HFF-Myc (cell line): Measurements from ENCODE around the gene PAX3.

Experiments
- DNase-seq: peaks from one replicate; pipeline ENCODE4 v3.0.0-alpha.2; 2011; ENCODE audit warnings: low read depth; ENCODE audit errors: extremely low read depth
- H3K4me3 ChIP-seq: replicated peaks from 2 replicates; pipeline ENCODE4 v1.5.1; 2011; ENCODE audit warnings: low read depth, mild to moderate bottlenecking, control low read depth, low read length
- TF ChIP-seq, protein P1 (sequence below): IDR thresholded peaks from 2 replicates; pipeline ENCODE4 v1.5.1; 2012; ENCODE audit warnings: mild to moderate bottlenecking, low read depth, low read length, control low read depth; ENCODE audit errors: missing control alignments

Gene PAX3

DNA sequence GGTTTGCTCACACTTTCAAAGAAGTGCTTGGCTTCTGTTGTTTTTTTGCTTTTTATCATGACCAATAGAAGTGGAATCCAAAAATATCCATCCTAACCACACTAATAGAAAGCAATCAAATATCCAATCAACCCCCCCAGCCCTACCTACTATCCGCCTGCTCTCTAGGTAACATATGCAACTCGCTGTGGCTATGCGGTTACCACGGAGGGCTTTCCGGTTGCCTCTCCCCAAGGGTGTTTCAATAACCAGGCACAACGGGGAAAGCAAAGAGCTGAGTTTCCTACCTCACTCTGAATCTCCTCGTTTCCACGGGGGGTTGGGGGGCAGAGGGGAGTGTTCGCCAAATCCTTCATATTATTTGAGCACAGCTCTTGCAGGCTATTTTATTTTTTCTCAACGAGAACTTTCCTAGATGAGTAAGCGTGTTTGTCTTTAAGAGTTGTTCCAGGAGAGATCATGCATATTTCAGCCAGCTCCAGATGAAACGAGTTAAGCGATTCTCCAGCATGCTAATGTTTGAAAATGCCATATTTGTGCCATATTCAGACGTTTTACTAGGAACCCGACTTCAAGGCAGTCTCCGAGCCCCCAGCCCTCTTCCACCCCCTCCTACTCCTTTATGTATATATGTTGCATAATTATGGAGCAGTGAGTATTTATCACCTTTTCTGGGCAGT is 30.3 kb downstream of the PAX3 start:
- H3K4me3 ChIP-seq, result no peak overlapping the region

DNA sequence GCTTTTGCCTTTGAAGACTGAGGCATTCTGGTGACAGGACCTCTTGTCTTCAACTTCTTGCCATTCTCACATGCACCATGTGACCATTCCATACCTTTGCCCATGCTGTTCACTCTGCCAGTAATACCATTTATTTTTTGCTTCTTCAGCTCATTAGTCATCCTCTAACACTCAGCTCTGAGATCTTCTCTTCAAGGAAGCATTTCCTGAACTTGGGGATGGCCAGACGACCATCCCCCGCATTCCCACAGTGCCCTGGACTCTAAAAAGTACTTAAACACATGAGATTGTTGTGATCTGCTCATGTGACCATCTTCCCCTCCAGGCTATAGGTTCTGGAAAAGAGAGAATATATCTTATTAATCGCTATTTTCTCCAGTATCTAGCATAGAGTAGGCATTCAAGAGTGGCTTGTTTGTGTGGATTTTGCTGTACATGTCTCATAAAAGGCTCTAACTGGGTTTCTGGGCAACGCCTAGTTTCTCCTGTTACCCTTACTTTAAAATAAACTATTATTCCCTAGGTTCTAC is 33.9 kb downstream of the PAX3 start:
- TF ChIP-seq, protein P1, sequence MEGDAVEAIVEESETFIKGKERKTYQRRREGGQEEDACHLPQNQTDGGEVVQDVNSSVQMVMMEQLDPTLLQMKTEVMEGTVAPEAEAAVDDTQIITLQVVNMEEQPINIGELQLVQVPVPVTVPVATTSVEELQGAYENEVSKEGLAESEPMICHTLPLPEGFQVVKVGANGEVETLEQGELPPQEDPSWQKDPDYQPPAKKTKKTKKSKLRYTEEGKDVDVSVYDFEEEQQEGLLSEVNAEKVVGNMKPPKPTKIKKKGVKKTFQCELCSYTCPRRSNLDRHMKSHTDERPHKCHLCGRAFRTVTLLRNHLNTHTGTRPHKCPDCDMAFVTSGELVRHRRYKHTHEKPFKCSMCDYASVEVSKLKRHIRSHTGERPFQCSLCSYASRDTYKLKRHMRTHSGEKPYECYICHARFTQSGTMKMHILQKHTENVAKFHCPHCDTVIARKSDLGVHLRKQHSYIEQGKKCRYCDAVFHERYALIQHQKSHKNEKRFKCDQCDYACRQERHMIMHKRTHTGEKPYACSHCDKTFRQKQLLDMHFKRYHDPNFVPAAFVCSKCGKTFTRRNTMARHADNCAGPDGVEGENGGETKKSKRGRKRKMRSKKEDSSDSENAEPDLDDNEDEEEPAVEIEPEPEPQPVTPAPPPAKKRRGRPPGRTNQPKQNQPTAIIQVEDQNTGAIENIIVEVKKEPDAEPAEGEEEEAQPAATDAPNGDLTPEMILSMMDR, result no peak
- H3K4me3 ChIP-seq, result no peak overlapping the region
- no peak for DNase-seq

More for the DNA sequence above, 30.3 kb downstream of the PAX3 start:
- TF ChIP-seq, protein P1, result no peak
- no peak for DNase-seq

DNA sequence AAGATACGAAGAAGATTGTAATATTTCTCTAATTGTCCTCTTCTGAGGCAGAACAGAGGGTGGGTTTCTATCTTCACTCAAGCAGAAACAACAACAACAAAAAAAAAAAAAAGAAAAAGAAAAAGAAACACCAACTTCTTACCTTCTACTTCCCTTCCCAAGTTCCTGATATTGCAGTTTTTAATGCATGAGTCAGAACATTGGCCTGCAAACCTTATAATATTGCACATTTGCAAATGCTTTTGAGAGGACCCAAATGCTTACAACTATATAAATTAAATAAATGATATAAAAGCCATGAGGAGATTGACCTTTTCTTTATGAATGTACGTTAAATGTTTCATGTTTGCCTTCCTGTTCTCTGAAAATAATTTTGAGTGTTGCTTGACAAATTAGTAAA is 37.3 kb downstream of the PAX3 start:
- no peak for DNase-seq
- TF ChIP-seq, protein P1, result no peak
- H3K4me3 ChIP-seq, result no peak overlapping the region

- DNase-seq, result no peak
- no peak overlapping the region for H3K4me3 ChIP-seq
Observed at GRCh38 chr2:222257645-222258044, 41.2 kb downstream of the PAX3 start.

GRCh38 chr2:222256250-222256649 is 42.5 kb downstream of the PAX3 start:
- TF ChIP-seq, protein P1, result no peak
- no peak overlapping the region for H3K4me3 ChIP-seq
- DNase-seq, result no peak

More at GRCh38 chr2:222257645-222258044, 41.2 kb downstream of the PAX3 start:
- TF ChIP-seq, protein P1, result no peak

- H3K4me3 ChIP-seq, result no peak overlapping the region
- TF ChIP-seq, protein P1, result no peak
- DNase-seq, result no peak
Observed at GRCh38 chr2:222255090-222255489, 43.7 kb downstream of the PAX3 start.
